Loucy (cell line): Measurements from ENCODE around the gene KRTAP10-2.
"Not testable (repeated sequence)": the region's sequence is repeated elsewhere in the genome, so short reads cannot be mapped to it uniquely, and the experiment has no call there.

Experiments used
- H2AFZ ChIP-seq: fragments of 200-600 bp; sonication (generic); 2 replicates; pipeline ENCODE4 v1.6.0; 2016; ENCODE audit warnings: antibody characterized with exemption, mild to moderate bottlenecking, low read length, moderate library complexity
- H3F3A ChIP-seq: fragments of 200-600 bp; 2 replicates; pipeline ENCODE4 v1.6.0; 2016; ENCODE audit warnings: antibody characterized with exemption, low read depth, mild to moderate bottlenecking
- H3K27me3 ChIP-seq: fragments of 200-600 bp; sonication (generic); 2 replicates; pipeline ENCODE4 v1.6.1; 2014; ENCODE audit warnings: low read length, mild to moderate bottlenecking; ENCODE audit not compliant: insufficient read depth, poor library complexity, severe bottlenecking
- H3K36me3 ChIP-seq: fragments of 200-600 bp; sonication (generic); 2 replicates; pipeline ENCODE4 v1.6.1; 2016; ENCODE audit warnings: low read length; ENCODE audit not compliant: insufficient read depth
- H3K4me1 ChIP-seq: fragments of 200-600 bp; sonication (generic); 2 replicates; pipeline ENCODE4 v1.5.1; 2014; ENCODE audit warnings: low read length, mild to moderate bottlenecking; ENCODE audit not compliant: insufficient read depth, poor library complexity, severe bottlenecking
- H3K4me2 ChIP-seq: fragments of 200-600 bp; sonication (generic); 2 replicates; pipeline ENCODE4 v1.6.0; 2014; ENCODE audit warnings: antibody characterized with exemption, low read length, low read depth, mild to moderate bottlenecking; ENCODE audit not compliant: poor library complexity, severe bottlenecking
- H3K4me3 ChIP-seq: fragments of 200-600 bp; sonication (generic); 2 replicates; pipeline ENCODE4 v1.5.1; 2014; ENCODE audit warnings: low read length, mild to moderate bottlenecking, mixed read lengths; ENCODE audit not compliant: poor library complexity, severe bottlenecking
- H3K79me2 ChIP-seq: fragments of 200-600 bp; sonication (generic); 2 replicates; pipeline ENCODE4 v1.6.1; 2014; ENCODE audit warnings: low read length; ENCODE audit not compliant: insufficient read depth
- H3K9ac ChIP-seq: fragments of 200-600 bp; sonication (generic); 2 replicates; pipeline ENCODE4 v1.6.0; 2014; ENCODE audit warnings: mild to moderate bottlenecking, low read depth, low read length, moderate library complexity; ENCODE audit not compliant: poor library complexity, severe bottlenecking
- H3K9me2 ChIP-seq: fragments of 200-600 bp; sonication (generic); replicated peaks from 2 replicates; pipeline ENCODE4 v1.6.1; 2016; ENCODE audit warnings: low read depth, low read length, mixed read lengths
- H3K9me3 ChIP-seq: fragments of 200-600 bp; sonication (generic); 2 replicates; pipeline ENCODE4 v1.6.1; 2014; ENCODE audit warnings: mild to moderate bottlenecking, antibody characterized with exemption, low read length, low read depth; ENCODE audit not compliant: insufficient read depth
- H4K20me1 ChIP-seq: fragments of 200-600 bp; sonication (generic); 2 replicates; pipeline ENCODE4 v1.6.0; 2014; ENCODE audit warnings: antibody characterized with exemption, low read length, mild to moderate bottlenecking; ENCODE audit not compliant: insufficient read depth, poor library complexity, severe bottlenecking
- CTCF ChIP-seq: fragments of 200-600 bp; sonication (generic); conservative IDR thresholded peaks from 2 replicates; pipeline ENCODE4 v1.5.1; 2014; ENCODE audit warnings: mild to moderate bottlenecking, antibody characterized with exemption, low read length
- EZH2phosphoT487 ChIP-seq: fragments of 200-600 bp; IDR thresholded peaks from 2 replicates; pipeline ENCODE4 v1.6.1; 2018; ENCODE audit warnings: antibody characterized with exemption, mild to moderate bottlenecking, moderate library complexity, borderline replicate concordance

Gene KRTAP10-2

DNA sequence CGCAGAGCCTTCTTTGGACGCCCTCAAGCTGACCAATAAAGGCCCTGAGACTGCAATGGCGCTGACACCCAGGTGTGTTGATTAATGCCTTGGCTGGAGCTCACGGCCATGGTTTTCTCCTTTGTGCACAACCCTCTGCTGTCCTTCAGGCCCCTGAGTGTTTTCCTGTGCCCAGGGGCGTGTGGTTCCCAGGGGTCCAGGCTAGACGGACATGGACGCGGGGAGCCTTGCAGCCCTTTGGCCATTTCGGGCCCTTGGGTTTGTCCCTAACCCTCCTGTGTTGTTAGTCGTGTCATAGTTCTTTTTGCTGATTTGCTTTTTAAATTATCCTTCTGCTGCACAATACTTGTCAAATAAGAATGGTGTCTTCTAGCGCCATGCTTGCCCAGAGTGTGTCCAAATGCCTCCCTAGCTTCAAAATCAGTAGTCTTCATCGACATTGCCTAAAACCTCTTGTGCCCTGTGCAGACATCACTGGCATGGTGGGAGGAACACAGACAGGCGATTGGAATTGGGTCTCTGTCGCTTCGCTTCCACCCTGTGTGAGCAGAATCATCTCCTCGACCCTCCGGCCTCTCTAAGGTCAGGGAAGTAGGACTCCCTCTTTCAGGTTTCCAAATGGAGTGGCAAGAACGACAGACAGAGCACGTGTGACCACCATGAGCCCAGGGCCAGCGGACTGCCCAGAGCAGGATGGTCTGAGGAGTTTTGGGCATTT, 24.2 kb upstream of the KRTAP10-2 start:
- Histone ChIP-seq H3K4me3 (no peak overlapping the region), H3K9me3 (no peaks in the 10 kb centered on the region; the same call in 1 of the 2 replicates), H3K79me2 (no peaks in the 10 kb centered on the region), H3K9ac (no peak overlapping the region), H3K27me3 (no peaks in the 10 kb centered on the region), H4K20me1 (no peaks in the 10 kb centered on the region), H3K36me3 (no peaks in the 10 kb centered on the region), H3K4me1 (no peaks in the 10 kb centered on the region), H3F3A (no peaks in the 10 kb centered on the region), H2AFZ (no peak overlapping the region), H3K4me2 (no peak overlapping the region), H3K9me2 (no peaks in the 10 kb centered on the region)
- TF ChIP-seq EZH2phosphoT487, result no peak
- no peak for TF ChIP-seq CTCF

DNA sequence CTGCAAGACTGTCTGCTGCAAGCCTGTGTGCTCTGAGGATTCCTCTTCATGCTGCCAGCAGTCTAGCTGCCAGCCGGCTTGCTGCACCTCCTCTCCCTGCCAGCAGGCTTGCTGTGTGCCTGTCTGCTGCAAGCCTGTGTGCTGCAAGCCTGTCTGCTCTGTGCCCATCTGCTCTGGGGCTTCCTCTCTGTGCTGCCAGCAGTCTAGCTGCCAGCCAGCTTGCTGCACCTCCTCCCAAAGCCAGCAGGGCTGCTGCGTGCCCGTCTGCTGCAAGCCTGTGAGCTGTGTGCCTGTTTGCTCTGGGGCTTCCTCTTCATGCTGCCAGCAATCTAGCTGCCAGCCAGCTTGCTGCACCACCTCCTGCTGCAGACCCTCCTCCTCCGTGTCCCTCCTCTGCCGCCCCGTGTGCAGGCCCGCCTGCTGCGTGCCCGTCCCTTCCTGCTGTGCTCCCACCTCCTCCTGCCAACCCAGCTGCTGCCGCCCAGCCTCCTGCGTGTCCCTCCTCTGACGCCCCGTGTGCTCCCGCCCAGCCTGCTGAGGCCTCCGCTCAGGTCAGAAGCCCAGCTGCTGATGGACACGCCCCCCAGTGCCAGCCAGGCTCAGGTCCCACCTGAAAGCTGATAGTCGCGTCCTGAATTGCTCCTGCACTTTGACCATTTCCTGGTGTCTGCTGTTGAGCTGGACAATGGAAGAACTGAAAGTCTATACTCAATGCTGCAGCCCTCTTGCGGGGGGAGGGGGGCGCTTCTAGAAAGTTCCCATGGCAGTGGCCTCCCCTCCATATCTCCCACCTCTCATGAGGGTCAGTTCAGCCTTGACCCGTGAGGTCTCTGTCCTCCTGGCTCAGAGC, 23.4 kb upstream of the KRTAP10-2 start:
- no peak for TF ChIP-seq CTCF
- no peak for TF ChIP-seq EZH2phosphoT487
- H3K4me3 ChIP-seq, result no peak overlapping the region

DNA sequence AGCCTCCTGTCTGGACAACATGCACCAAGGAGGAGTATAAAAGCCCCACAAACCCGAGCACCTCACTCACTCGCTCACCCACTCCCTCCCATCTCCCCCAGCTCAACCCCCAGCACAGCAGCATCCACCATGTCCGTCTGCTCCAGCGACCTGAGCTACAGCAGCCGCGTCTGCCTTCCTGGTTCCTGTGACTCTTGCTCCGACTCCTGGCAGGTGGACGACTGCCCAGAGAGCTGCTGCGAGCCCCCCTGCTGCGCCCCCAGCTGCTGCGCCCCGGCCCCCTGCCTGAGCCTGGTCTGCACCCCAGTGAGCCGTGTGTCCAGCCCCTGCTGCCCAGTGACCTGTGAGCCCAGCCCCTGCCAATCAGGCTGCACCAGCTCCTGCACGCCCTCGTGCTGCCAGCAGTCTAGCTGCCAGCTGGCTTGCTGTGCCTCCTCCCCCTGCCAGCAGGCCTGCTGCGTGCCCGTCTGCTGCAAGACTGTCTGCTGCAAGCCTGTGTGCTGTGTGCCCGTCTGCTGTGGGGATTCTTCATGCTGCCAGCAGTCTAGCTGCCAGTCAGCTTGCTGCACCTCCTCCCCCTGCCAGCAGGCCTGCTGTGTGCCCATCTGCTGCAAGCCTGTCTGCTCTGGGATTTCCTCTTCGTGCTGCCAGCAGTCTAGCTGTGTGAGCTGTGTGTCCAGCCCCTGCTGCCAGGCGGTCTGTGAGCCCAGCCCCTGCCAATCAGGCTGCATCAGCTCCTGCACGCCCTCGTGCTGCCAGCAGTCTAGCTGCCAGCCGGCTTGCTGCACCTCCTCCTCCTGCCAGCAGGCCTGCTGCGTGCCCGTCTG, 22.5 kb upstream of the KRTAP10-2 start, which contains the start of gene KRTAP10-4:
TSS of gene KRTAP10-4 (plus strand) at position 100 of the 827 bp plus-strand sequence. CDS start at position 130, 30 bp downstream.
- H3K4me3 ChIP-seq, H3K9me2 ChIP-seq, H3K4me2 ChIP-seq, H3K79me2 ChIP-seq, H3K9me3 ChIP-seq, H3K27me3 ChIP-seq, H2AFZ ChIP-seq, H3K9ac ChIP-seq, H3K4me1 ChIP-seq, H3F3A ChIP-seq, H4K20me1 ChIP-seq, H3K36me3 ChIP-seq: not testable (repeated sequence)

More for the DNA sequence above, 23.4 kb upstream of the KRTAP10-2 start:
- Histone ChIP-seq H3K36me3 (no peaks in the 10 kb centered on the region), H3K9me3 (no peaks in the 10 kb centered on the region; the same call in 1 of the 2 replicates), H3K4me2 (no peak overlapping the region), H3K79me2 (no peaks in the 10 kb centered on the region), H3K27me3 (no peaks in the 10 kb centered on the region), H3F3A (no peaks in the 10 kb centered on the region), H3K4me1 (no peaks in the 10 kb centered on the region), H2AFZ (no peak overlapping the region), H3K9ac (no peak overlapping the region), H4K20me1 (no peaks in the 10 kb centered on the region), H3K9me2 (no peaks in the 10 kb centered on the region)
